ENCODE results near the gene GPR183.

- TF ChIP-seq POLR2A (IDR thresholded peaks at IDR 0.05; ENCODE audit: low read depth) (no peak), EP300 (IDR thresholded peaks at IDR 0.05) (no peak)
Measured at GRCh38 chr13:99282264-99283231, 24.7 kb downstream of the GPR183 start.
